GM23338 (cell line): ENCODE measurements around the gene CACNB2. TPM values are rescaled to one million over a fixed set of nuclear protein-coding genes. Genes with fewer than 3 reads are reported as not detected.
A peak's percentile ranks its signal among the peaks of the same experiment; 100 is the strongest.

ENCODE experiments used
- ATAC-seq: fragments of 200-7000 bp; cut with Tn5 transposase; 3 replicates; pipeline ENCODE4 v1.9.1; 2020
- DNase-seq: peaks from one replicate; pipeline ENCODE4 v3.0.0-alpha.2; 2015; ENCODE audit warnings: low spot score
- H2AFZ ChIP-seq: fragments of 200-600 bp; sonication (generic); 2 replicates; pipeline ENCODE4 v1.8.0; 2016; ENCODE audit warnings: antibody characterized with exemption, mild to moderate bottlenecking, moderate library complexity
- H3F3A ChIP-seq: fragments of 200-600 bp; sonication (generic); replicated peaks from 2 replicates; pipeline ENCODE4 v1.8.0; 2017; ENCODE audit warnings: antibody characterized with exemption, mixed run types, low read depth
- H3K27ac ChIP-seq: fragments of 200-600 bp; sonication (generic); 2 replicates; pipeline ENCODE4 v1.6.1; 2016; ENCODE audit warnings: low read depth
- H3K27me3 ChIP-seq: fragments of 200-600 bp; sonication (generic); 2 replicates; pipeline ENCODE4 v1.8.0; 2016; ENCODE audit warnings: mild to moderate bottlenecking, mixed run types, moderate library complexity; ENCODE audit not compliant: insufficient read depth
- H3K36me3 ChIP-seq: fragments of 200-600 bp; sonication (generic); 2 replicates; pipeline ENCODE4 v1.8.0; 2016; ENCODE audit warnings: mild to moderate bottlenecking; ENCODE audit not compliant: insufficient read depth
- H3K4me1 ChIP-seq: fragments of 200-600 bp; sonication (generic); 2 replicates; pipeline ENCODE4 v1.8.0; 2016; ENCODE audit warnings: mild to moderate bottlenecking, moderate library complexity; ENCODE audit not compliant: insufficient read depth
- H3K4me2 ChIP-seq: fragments of 200-600 bp; sonication (generic); 2 replicates; pipeline ENCODE4 v1.7.1; 2017; ENCODE audit warnings: mixed run types
- H3K4me3 ChIP-seq: fragments of 200-600 bp; sonication (generic); 2 replicates; pipeline ENCODE4 v1.6.1; 2016; ENCODE audit warnings: mixed run types
- H3K79me2 ChIP-seq: fragments of 200-600 bp; sonication (generic); replicated peaks from 2 replicates; pipeline ENCODE4 v1.8.0; 2017; ENCODE audit warnings: mild to moderate bottlenecking; ENCODE audit not compliant: insufficient read depth
- H3K9me2 ChIP-seq: fragments of 200-600 bp; sonication (generic); 2 replicates; pipeline ENCODE4 v1.8.0; 2017; ENCODE audit not compliant: insufficient read depth
- H4K20me1 ChIP-seq: fragments of 200-600 bp; sonication (generic); replicated peaks from 2 replicates; pipeline ENCODE4 v1.8.0; 2017; ENCODE audit warnings: mild to moderate bottlenecking; ENCODE audit not compliant: insufficient read depth
- H3K27ac Mint-ChIP-seq: 2 replicates; pipeline ENCODE4 v1.8.0; 2020; ENCODE audit warnings: inconsistent platforms, mild to moderate bottlenecking, moderate library complexity, mixed read lengths
- H3K27me3 Mint-ChIP-seq: 3 replicates; pipeline ENCODE4 v1.8.0; 2022; ENCODE audit warnings: low read depth, mild to moderate bottlenecking, moderate library complexity, mixed read lengths, inconsistent platforms; ENCODE audit not compliant: insufficient read depth, poor library complexity
- H3K36me3 Mint-ChIP-seq: 3 replicates; pipeline ENCODE4 v1.8.0; 2021; ENCODE audit warnings: low read depth, mild to moderate bottlenecking, inconsistent platforms, moderate library complexity, mixed read lengths
- H3K4me1 Mint-ChIP-seq: 3 replicates; pipeline ENCODE4 v1.8.0; 2020; ENCODE audit warnings: mild to moderate bottlenecking, inconsistent platforms, mixed read lengths
- H3K4me3 Mint-ChIP-seq: 3 replicates; pipeline ENCODE4 v1.8.0; 2021; ENCODE audit warnings: moderate library complexity, mild to moderate bottlenecking, inconsistent platforms, mixed read lengths
- H3K9me3 Mint-ChIP-seq: 3 replicates; pipeline ENCODE4 v1.8.0; 2020; ENCODE audit warnings: moderate library complexity, mild to moderate bottlenecking, inconsistent platforms, mixed read lengths
- CREB1 ChIP-seq: fragments of 250-450 bp; sonication (Bioruptor Pico); IDR thresholded peaks from 2 replicates; pipeline ENCODE4 v1.5.0; 2020; ENCODE audit warnings: low read depth, mild to moderate bottlenecking, moderate library complexity
- EZH2phosphoT487 ChIP-seq: fragments of 200-600 bp; sonication (generic); IDR thresholded peaks from one replicate; pipeline ENCODE4 v1.8.1; 2018; ENCODE audit warnings: antibody characterized with exemption; ENCODE audit not compliant: unreplicated experiment
- JUNB ChIP-seq: IDR thresholded peaks from one replicate; pipeline ENCODE4 v1.6.1; 2016; ENCODE audit warnings: antibody characterized with exemption; ENCODE audit not compliant: unreplicated experiment
- NANOG ChIP-seq: IDR thresholded peaks from 2 replicates; pipeline ENCODE4 v1.6.1; 2016; ENCODE audit warnings: antibody characterized with exemption, borderline replicate concordance
- POLR2AphosphoS5 ChIP-seq: IDR thresholded peaks from 2 replicates; pipeline ENCODE4 v1.6.1; 2016; ENCODE audit warnings: antibody characterized with exemption, low read depth
- STAT1 ChIP-seq: IDR thresholded peaks from one replicate; pipeline ENCODE4 v1.6.1; 2016; ENCODE audit warnings: antibody characterized with exemption; ENCODE audit not compliant: unreplicated experiment
- ZNF114 ChIP-seq: fragments of 250-450 bp; sonication (Bioruptor Pico); IDR thresholded peaks from 2 replicates; pipeline ENCODE4 v1.5.0; 2020; ENCODE audit warnings: mild to moderate bottlenecking, moderate library complexity
- ZNF462 ChIP-seq: fragments of 250-450 bp; sonication (Bioruptor Pico); IDR thresholded peaks from 2 replicates; pipeline ENCODE4 v1.5.0; 2020; ENCODE audit warnings: mild to moderate bottlenecking, moderate library complexity
- polyA plus RNA-seq: library from polyadenylated mRNA; unstranded; fragments of >200 nt; fragmentation: Nextera tagmentation; extraction: Ambion mirVana; gene quantifications from 2 replicates; pipeline ENCODE4 v1.2.1, GENCODE V29; 2016
- total RNA-seq: library from RNA; depleted of rRNA; stranded (reverse); fragments of >200 nt; shearing (Covaris generic); gene quantifications from 2 replicates; pipeline ENCODE4 v1.2.3, GENCODE V29; 2014
- TF ChIP-seq, protein P1 (sequence below): IDR thresholded peaks from 2 replicates; pipeline ENCODE4 v1.6.1; 2016; ENCODE audit warnings: antibody characterized with exemption

The CACNB2 gene
- total and polyA plus RNA-seq, 2 experiments from 2014 or later = 5.0 to 5.9 TPM

- TF ChIP-seq ZNF462 (CRISPR knock-in tag) (no peak), NANOG (no peak), STAT1 (no peak), JUNB (no peak), ZNF114 (no peak), EZH2phosphoT487 (no peak), POLR2AphosphoS5 (no peak), CREB1 (CRISPR knock-in tag) (no peak)
- TF ChIP-seq, protein P1, sequence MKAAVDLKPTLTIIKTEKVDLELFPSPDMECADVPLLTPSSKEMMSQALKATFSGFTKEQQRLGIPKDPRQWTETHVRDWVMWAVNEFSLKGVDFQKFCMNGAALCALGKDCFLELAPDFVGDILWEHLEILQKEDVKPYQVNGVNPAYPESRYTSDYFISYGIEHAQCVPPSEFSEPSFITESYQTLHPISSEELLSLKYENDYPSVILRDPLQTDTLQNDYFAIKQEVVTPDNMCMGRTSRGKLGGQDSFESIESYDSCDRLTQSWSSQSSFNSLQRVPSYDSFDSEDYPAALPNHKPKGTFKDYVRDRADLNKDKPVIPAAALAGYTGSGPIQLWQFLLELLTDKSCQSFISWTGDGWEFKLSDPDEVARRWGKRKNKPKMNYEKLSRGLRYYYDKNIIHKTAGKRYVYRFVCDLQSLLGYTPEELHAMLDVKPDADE = no peak
Measured at GRCh38 chr10:18476076-18476647, 335.9 kb downstream of the CACNB2 start (continued).

DNA sequence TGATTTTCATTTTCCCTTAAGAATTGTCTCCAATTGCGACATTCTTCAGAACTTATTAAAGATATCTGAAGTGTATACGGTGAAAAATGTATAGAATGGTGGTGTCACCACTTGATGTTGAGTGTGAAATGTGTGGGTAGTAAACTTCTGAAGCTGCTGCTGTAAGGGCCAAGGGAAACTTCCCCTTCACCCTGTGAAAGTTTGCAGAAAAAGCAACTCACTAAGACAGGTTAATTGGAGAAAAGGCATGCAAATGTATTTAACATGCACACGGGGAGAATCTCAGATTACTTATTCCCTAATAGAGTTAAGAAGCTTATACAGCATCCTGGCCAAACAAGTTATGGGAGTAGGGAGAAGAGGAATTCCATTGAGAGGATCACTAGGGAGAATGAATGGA lies 338.1 kb downstream of the CACNB2 start:
- Histone ChIP-seq H4K20me1 (no peaks in the 10 kb centered on the region), H3K4me2 (no peak overlapping the region), H3K79me2 (no peaks in the 10 kb centered on the region), H3K4me3 (no peak overlapping the region), H2AFZ (no peak overlapping the region), H3K27me3 (no peaks in the 10 kb centered on the region), H3K27ac (peak overlapping the region; percentile 34; the same call in 1 of the 2 replicates), H3K4me1 (peaks cover 12% of the 10 kb centered on the region), H3K36me3 (no peaks in the 10 kb centered on the region), H3F3A (no peaks in the 10 kb centered on the region), H3K9me2 (peaks cover 11% of the 10 kb centered on the region; the same call in 1 of the 2 replicates)
- no peaks in the 10 kb centered on the region for H3K9me3 Mint-ChIP-seq
- DNase-seq = peak; percentile 27
- H3K4me3 Mint-ChIP-seq = no peak overlapping the region
- peaks cover 19% of the 10 kb centered on the region for H3K4me1 Mint-ChIP-seq
- H3K27ac Mint-ChIP-seq = peak overlapping the region; percentile 43; the same call in 1 of the 2 replicates
- no peaks in the 10 kb centered on the region for H3K27me3 Mint-ChIP-seq
- no peak for ATAC-seq
- H3K36me3 Mint-ChIP-seq = no peaks in the 10 kb centered on the region
- no peak for TF ChIP-seq JUNB
- TF ChIP-seq EZH2phosphoT487 = no peak
- TF ChIP-seq NANOG = no peak
- TF ChIP-seq ZNF462 (CRISPR knock-in tag) = no peak
